ENCODE results near the gene EXOC3L2.
A peak's percentile ranks its signal among the peaks of the same experiment; 100 is the strongest.

EXOC3L2 gene

DNA sequence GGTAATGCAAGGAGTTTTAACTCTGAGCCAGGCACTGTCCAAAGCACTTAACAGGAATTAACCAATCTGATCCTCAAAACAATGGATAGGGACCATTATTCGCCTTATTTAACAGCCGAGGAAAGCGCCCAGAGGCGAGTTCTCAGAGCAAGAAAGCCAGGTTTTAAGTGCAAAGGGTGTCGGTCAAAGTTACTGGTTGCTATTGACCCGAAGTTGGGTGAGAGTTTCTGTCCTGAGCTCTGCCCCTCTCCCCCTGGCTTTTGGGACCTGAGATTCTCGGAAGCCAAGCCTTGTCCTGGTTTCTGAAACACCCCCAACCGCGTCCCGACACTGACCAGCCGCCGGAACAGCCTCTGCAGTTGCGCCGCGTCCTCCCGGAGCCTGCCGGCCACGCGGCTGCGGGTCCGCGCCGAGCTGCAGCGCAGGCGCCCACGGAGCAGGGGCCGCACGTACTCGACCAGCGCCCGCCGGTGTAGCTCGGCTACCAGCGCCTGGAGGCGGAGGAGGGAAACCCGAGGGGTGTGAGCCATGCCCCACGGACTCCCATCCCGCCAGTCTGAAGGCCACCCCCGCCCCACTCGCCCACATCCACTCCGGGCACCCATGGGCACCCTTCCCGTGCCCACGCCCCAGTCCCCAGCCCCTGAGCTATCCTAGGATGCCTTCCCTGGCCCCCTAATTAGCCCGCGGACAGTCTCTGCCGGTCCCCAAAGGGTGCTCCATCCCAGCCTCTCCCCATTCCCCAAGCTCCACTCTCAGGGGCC is 27.8 kb downstream of the EXOC3L2 start:
- H3K9me3 ChIP-seq (ENCODE audit: control insufficient read depth, low read length) = no peaks in the 10 kb centered on the region
- peaks cover 36% of the 10 kb centered on the region for H3K27me3 ChIP-seq (replicated peaks; ENCODE audit: control insufficient read depth, insufficient read depth, low read length)
- peak; percentile 35 for DNase-seq (ENCODE audit: low read depth)
- no peaks in the 10 kb centered on the region for H3K36me3 ChIP-seq (ENCODE audit: control insufficient read depth, insufficient read depth, low read length, severe bottlenecking)
- no peak overlapping the region for H3K9ac ChIP-seq (ENCODE audit: low read length)
- H3K4me3 ChIP-seq (ENCODE audit: low read length) = peak overlapping the region; percentile 58
- peaks cover 7% of the 10 kb centered on the region for H3K4me1 ChIP-seq (ENCODE audit: control insufficient read depth, insufficient read depth, low read length)

DNA sequence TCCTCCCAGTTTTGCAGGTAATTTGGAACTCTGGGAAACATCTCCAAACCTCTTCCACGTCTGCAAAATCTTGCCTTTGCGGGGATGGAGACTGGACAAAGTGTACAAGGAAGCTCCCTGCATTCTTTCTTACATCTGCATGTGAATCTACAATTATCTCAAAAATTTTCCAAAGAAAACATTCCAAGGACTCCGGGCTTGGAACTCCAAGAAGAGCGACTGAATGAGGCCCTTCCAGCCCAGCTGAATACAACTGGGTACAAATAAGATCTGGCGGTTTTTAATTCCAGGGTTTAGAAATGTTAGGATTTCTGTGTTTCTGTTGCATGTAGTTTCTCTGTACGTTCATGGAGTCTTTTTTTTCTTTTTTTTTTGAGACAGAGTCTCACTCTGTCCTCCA is 28.5 kb downstream of the EXOC3L2 start:
- no peaks in the 10 kb centered on the region for H3K36me3 ChIP-seq (ENCODE audit: control insufficient read depth, insufficient read depth, low read length, severe bottlenecking)
- no peaks in the 10 kb centered on the region for H3K9me3 ChIP-seq (ENCODE audit: control insufficient read depth, low read length)
- H3K9ac ChIP-seq (ENCODE audit: low read length) = no peak overlapping the region
- H3K4me1 ChIP-seq (ENCODE audit: control insufficient read depth, insufficient read depth, low read length) = peaks cover 7% of the 10 kb centered on the region
- H3K27me3 ChIP-seq (replicated peaks; ENCODE audit: control insufficient read depth, insufficient read depth, low read length) = peaks cover 40% of the 10 kb centered on the region
- peak; percentile 47 for DNase-seq (ENCODE audit: low read depth)
- no peak overlapping the region for H3K4me3 ChIP-seq (ENCODE audit: low read length)

DNA sequence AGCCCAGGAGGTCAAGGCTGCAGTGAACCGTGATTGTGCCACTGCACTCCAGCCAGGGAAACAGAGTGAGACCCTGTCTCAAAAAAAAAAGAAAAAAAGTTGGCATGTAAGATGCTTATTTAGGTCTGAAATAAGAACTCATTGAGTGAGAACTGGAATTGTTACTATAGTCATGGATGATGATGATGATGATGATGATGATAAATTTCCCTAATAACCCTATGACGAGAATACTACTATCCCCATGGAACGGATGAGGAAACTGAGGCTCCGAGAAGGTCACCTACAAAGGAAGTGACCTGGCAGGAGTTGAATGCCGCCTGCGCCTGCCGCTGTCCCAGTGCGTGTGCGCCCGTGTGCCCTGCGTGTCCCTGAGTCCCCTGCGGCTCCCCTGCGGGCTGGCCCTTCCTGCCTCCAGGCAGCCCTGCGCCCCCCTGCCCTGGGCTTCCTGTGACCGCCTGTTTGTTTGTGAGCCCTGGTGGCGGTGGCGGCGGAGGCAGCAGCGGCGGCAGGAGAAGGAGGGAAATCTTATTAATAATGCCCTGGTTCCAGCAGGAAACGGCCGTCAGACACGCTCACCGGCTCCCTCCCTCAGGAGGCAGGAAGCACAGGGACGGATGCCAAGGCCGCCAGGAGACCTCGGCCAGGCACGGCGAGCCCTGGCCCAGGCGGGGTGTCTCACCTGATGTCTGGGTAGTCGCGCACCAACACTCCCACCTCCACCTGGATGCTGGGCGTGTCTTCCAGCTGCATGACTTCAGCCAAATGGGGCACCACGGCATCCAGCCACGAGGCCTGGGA is 29.6 kb downstream of the EXOC3L2 start:
- no peak overlapping the region for H3K9ac ChIP-seq (ENCODE audit: low read length)
- H3K27me3 ChIP-seq (replicated peaks; ENCODE audit: control insufficient read depth, insufficient read depth, low read length) = peaks cover 42% of the 10 kb centered on the region
- no peak overlapping the region for H3K4me3 ChIP-seq (ENCODE audit: low read length)
- peaks cover 7% of the 10 kb centered on the region for H3K4me1 ChIP-seq (ENCODE audit: control insufficient read depth, insufficient read depth, low read length)
- H3K9me3 ChIP-seq (ENCODE audit: control insufficient read depth, low read length) = no peaks in the 10 kb centered on the region
- H3K36me3 ChIP-seq (ENCODE audit: control insufficient read depth, insufficient read depth, low read length, severe bottlenecking) = no peaks in the 10 kb centered on the region
- no peak for DNase-seq (ENCODE audit: low read depth)

DNA sequence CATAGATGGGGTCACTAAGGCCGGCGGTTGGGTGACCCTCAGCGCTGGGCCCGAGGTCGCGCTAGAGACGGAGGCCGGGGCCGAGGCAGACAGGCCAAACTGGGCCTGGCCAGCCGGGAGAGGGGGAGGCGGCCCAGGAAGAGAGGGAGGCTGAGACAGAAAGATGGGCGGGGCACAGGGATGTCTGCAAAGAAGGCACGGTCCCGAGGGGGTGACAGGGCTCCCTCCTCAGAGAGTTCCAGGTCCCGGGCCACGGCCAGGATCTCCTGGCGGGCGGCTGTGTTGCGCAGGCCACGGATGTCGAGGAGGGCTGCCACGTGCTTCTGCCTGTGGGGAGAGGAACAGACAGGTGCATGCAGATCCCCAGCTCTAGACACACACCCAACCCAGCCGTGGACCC is 32.2 kb downstream of the EXOC3L2 start:
- Histone ChIP-seq H3K9me3 (ENCODE audit: control insufficient read depth, low read length) (no peaks in the 10 kb centered on the region), H3K9ac (ENCODE audit: low read length) (no peak overlapping the region), H3K4me3 (ENCODE audit: low read length) (no peak overlapping the region), H3K4me1 (ENCODE audit: control insufficient read depth, insufficient read depth, low read length) (peaks cover 7% of the 10 kb centered on the region), H3K36me3 (ENCODE audit: control insufficient read depth, insufficient read depth, low read length, severe bottlenecking) (no peaks in the 10 kb centered on the region), H3K27me3 (replicated peaks; ENCODE audit: control insufficient read depth, insufficient read depth, low read length) (peaks cover 31% of the 10 kb centered on the region)
- no peak for DNase-seq (ENCODE audit: low read depth)

DNA sequence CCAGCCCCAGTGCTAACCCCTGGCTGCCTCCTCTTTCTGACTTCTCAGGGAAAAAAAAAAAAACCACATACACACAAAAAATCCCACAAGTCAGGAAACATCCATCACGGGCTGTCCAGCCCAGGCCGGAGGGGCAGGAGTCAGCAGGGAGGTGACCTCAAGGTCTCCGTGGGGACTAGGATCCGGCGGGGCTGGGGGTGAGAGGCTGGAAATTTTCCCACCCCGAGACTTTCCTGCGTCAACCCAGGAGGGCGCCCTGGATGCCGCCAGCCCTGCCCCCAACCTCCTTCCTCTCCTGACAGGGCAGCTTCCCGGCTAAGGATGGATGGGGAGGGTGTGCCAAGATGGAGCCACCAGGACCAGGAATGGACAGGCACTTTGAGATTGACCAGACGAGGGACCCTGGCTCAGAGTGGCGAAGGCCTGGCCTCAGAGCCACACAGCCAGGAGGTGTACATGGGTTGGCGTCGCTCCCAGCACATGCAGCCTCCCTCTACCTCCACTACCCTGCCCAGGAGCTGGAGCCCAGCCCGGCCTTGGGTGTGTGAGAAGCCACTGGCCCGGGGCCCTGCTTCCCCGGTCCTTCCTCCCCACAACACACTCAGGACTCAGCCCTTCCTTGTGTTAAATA is 33.3 kb downstream of the EXOC3L2 start:
- Histone ChIP-seq H3K27me3 (replicated peaks; ENCODE audit: control insufficient read depth, insufficient read depth, low read length) (peaks cover 26% of the 10 kb centered on the region), H3K36me3 (ENCODE audit: control insufficient read depth, insufficient read depth, low read length, severe bottlenecking) (no peaks in the 10 kb centered on the region), H3K4me1 (ENCODE audit: control insufficient read depth, insufficient read depth, low read length) (peaks cover 2% of the 10 kb centered on the region), H3K4me3 (ENCODE audit: low read length) (no peak overlapping the region), H3K9ac (ENCODE audit: low read length) (no peak overlapping the region), H3K9me3 (ENCODE audit: control insufficient read depth, low read length) (no peaks in the 10 kb centered on the region)
- no peak for DNase-seq (ENCODE audit: low read depth)

DNA sequence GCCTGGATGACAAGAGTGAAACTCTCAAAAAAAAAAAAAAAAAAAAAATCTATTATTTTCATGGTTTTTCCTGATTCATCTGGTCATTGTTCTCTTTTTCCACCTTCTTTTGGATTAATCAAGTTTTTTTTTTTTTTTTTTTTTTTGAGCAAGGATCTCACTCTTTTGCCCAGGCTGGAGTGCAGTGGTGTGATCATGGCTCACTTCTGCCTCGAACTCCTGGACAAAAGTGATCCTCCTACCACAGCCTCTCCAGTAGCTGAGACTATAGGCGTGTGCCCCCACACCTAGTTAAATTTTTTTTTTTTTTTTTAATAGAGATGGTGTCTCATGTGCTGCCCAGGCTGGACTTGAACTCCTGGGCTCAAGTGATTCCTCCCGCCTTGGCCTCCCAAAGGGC is 38.9 kb downstream of the EXOC3L2 start:
- Histone ChIP-seq H3K9me3 (ENCODE audit: control insufficient read depth, low read length) (no peaks in the 10 kb centered on the region), H3K27me3 (replicated peaks; ENCODE audit: control insufficient read depth, insufficient read depth, low read length) (peaks cover 6% of the 10 kb centered on the region), H3K4me1 (ENCODE audit: control insufficient read depth, insufficient read depth, low read length) (no peaks in the 10 kb centered on the region), H3K4me3 (ENCODE audit: low read length) (no peak overlapping the region), H3K36me3 (ENCODE audit: control insufficient read depth, insufficient read depth, low read length, severe bottlenecking) (no peaks in the 10 kb centered on the region), H3K9ac (ENCODE audit: low read length) (no peak overlapping the region)
- no peak for DNase-seq (ENCODE audit: low read depth)

DNA sequence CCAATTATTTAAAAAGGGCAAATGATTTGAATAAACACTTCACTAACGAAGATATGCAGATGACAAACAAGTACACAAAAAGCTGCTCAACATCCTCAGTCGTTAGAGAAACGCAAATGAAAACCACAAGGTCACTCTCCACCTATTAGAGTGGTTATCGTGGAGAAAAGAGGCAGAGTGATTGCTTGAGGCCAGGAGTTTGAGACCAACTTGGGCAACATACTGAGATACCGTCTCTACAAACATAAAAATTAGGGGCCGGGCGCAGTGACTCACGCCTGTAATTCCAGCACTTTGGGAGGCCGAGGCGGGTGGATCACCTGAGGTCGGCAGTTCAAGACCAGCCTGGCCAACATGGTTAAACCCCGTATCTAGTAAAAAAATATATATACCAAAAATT is 39.4 kb downstream of the EXOC3L2 start:
- no peak overlapping the region for H3K4me3 ChIP-seq (ENCODE audit: low read length)
- no peaks in the 10 kb centered on the region for H3K9me3 ChIP-seq (ENCODE audit: control insufficient read depth, low read length)
- H3K27me3 ChIP-seq (replicated peaks; ENCODE audit: control insufficient read depth, insufficient read depth, low read length) = peaks cover 3% of the 10 kb centered on the region
- no peaks in the 10 kb centered on the region for H3K4me1 ChIP-seq (ENCODE audit: control insufficient read depth, insufficient read depth, low read length)
- no peak overlapping the region for H3K9ac ChIP-seq (ENCODE audit: low read length)
- H3K36me3 ChIP-seq (ENCODE audit: control insufficient read depth, insufficient read depth, low read length, severe bottlenecking) = no peaks in the 10 kb centered on the region
- DNase-seq (ENCODE audit: low read depth) = no peak

DNA sequence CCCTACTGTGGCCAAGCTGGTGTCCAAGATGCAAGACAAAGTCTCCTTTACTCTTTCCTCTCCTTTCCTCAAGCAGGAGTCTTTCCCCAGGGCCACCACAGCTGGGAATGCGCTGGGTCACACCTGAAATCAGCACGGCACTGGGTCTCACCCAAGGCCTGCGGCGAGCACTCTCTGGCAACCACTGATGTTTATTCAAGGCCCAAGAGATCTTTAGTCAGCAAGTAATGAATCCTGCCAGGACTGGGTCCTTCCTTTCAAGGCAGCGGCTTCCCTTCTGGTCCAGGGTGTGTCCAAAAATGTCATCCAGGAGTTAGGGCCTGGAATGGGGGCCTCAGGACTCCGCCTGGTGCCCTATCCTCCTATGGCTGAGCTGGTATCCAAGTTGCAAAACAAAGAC is 42.6 kb downstream of the EXOC3L2 start:
- H3K9me3 ChIP-seq (ENCODE audit: control insufficient read depth, low read length) = no peaks in the 10 kb centered on the region
- no peak overlapping the region for H3K4me3 ChIP-seq (ENCODE audit: low read length)
- H3K4me1 ChIP-seq (ENCODE audit: control insufficient read depth, insufficient read depth, low read length) = no peaks in the 10 kb centered on the region
- no peak for DNase-seq (ENCODE audit: low read depth)
- H3K27me3 ChIP-seq (replicated peaks; ENCODE audit: control insufficient read depth, insufficient read depth, low read length) = no peaks in the 10 kb centered on the region
- no peaks in the 10 kb centered on the region for H3K36me3 ChIP-seq (ENCODE audit: control insufficient read depth, insufficient read depth, low read length, severe bottlenecking)
- H3K9ac ChIP-seq (ENCODE audit: low read length) = no peak overlapping the region

DNA sequence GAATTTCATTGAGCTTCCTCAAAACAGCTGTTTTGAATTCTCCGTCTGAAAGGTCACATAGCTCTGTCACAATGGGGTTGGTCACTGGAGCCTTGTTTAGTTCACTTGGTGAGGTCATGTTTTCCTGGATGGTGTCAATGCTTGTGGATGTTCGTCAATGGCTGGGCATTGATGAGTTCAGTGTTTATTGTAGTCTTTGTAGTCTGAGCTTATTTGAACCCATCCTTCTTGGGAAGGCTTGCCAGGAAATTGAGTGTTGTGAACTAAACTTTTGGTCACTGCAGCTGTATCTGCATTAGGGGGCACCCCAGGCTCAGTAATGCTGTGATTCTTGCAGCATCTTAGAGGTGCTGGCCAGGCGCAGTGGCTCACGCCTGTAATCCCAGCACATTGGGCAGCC is 44.6 kb downstream of the EXOC3L2 start:
- peak; percentile 45 for DNase-seq (ENCODE audit: low read depth)
- H3K9me3 ChIP-seq (ENCODE audit: control insufficient read depth, low read length) = no peaks in the 10 kb centered on the region
- H3K36me3 ChIP-seq (ENCODE audit: control insufficient read depth, insufficient read depth, low read length, severe bottlenecking) = no peaks in the 10 kb centered on the region
- no peaks in the 10 kb centered on the region for H3K4me1 ChIP-seq (ENCODE audit: control insufficient read depth, insufficient read depth, low read length)
- no peaks in the 10 kb centered on the region for H3K27me3 ChIP-seq (replicated peaks; ENCODE audit: control insufficient read depth, insufficient read depth, low read length)
- no peak overlapping the region for H3K4me3 ChIP-seq (ENCODE audit: low read length)
- H3K9ac ChIP-seq (ENCODE audit: low read length) = no peak overlapping the region

DNA sequence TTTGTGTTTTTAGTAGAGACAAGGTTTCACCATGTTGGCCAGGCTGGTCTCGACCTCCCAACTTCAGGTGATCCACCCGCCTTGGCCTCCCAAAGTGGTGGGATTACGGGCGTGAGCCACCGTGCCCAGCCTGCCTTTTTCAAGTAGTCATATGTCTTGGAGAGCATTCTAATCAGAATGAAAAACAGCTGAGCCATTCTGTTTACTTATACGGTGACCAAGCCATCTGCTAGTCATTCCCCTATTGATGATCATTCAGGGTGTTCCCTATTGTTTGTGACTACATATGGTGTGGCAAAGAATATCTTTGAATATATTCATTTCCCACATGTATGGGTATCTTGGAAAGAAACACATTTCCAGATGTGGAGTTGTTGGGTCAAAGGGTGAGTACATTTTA is 49.4 kb downstream of the EXOC3L2 start:
- H3K4me3 ChIP-seq (ENCODE audit: low read length) = no peak overlapping the region
- peak; percentile 48 for DNase-seq (ENCODE audit: low read depth)
- no peaks in the 10 kb centered on the region for H3K27me3 ChIP-seq (replicated peaks; ENCODE audit: control insufficient read depth, insufficient read depth, low read length)
- no peak overlapping the region for H3K9ac ChIP-seq (ENCODE audit: low read length)
- H3K36me3 ChIP-seq (ENCODE audit: control insufficient read depth, insufficient read depth, low read length, severe bottlenecking) = no peaks in the 10 kb centered on the region
- no peaks in the 10 kb centered on the region for H3K4me1 ChIP-seq (ENCODE audit: control insufficient read depth, insufficient read depth, low read length)
- no peaks in the 10 kb centered on the region for H3K9me3 ChIP-seq (ENCODE audit: control insufficient read depth, low read length)

DNA sequence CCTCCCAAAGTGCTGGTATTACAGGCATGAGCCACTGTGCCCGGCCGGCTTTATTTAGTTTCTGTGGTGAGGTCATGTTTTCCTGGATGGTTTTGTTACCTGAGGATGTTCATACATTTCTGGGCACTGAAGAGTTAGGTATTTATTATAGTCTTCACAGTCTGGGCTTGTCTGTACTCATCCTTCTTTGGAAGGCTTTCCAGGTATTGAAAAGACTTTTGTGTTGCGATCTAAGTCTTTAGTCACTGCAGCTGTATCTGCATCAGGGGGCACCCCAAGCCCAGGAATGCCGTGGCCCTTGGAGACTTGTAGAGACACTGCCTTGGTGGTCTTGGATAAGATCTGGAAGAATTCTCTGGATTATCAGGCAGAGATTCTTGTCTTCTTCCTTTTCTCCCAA is 53.8 kb downstream of the EXOC3L2 start:
- Histone ChIP-seq H3K9me3 (ENCODE audit: control insufficient read depth, low read length) (no peaks in the 10 kb centered on the region), H3K36me3 (ENCODE audit: control insufficient read depth, insufficient read depth, low read length, severe bottlenecking) (no peaks in the 10 kb centered on the region), H3K4me3 (ENCODE audit: low read length) (no peak overlapping the region), H3K9ac (ENCODE audit: low read length) (no peak overlapping the region), H3K4me1 (ENCODE audit: control insufficient read depth, insufficient read depth, low read length) (no peaks in the 10 kb centered on the region), H3K27me3 (replicated peaks; ENCODE audit: control insufficient read depth, insufficient read depth, low read length) (no peaks in the 10 kb centered on the region)
- DNase-seq (ENCODE audit: low read depth) = no peak

All from adipocyte (in vitro differentiated cells).